HG03439 (cell line): ENCODE results near the gene SLC16A14.
"Not testable (repeated sequence)": the region's sequence is repeated elsewhere in the genome, so short reads cannot be mapped to it uniquely, and the experiment has no call there.

Experiments used
- ATAC-seq: cut with Tn5 transposase; IDR thresholded peaks from one replicate; pipeline ENCODE4 v1.9.1; 2021; ENCODE audit warnings: mild to moderate bottlenecking, moderate library complexity; ENCODE audit not compliant: unreplicated experiment

The SLC16A14 gene

DNA sequence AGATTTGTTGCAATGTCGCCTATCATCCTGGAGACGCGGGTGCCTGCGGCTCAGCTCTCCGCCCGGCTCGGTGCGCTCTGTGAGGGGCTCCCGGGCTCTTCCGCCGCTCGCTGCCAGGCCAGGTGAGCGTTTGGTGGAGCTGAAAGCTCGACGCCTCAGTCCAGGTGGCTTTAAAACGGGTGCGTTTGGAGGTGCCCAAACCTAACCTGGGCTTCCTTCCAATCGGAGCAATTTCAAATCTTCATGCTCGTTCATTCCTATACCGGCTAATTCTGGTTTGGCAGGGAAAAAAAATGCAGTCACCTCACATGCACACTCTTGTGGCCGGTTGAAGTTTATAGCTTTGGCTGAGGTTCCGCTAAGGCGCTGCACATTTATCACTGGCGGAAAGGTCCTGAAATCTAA lies at the start of gene SLC16A14:
SLC16A14 (minus strand) TSS at position 274 of the 405 bp plus-strand sequence. CDS start 9,572 bp downstream, outside the sequence.
- ATAC-seq, result no peak

- ATAC-seq, result no peak
Measured at GRCh38 chr2:230106771-230107170, 38.0 kb upstream of the SLC16A14 start.

- ATAC-seq, result not testable (repeated sequence)
Measured at GRCh38 chr2:230101967-230102366, 33.2 kb upstream of the SLC16A14 start.

DNA sequence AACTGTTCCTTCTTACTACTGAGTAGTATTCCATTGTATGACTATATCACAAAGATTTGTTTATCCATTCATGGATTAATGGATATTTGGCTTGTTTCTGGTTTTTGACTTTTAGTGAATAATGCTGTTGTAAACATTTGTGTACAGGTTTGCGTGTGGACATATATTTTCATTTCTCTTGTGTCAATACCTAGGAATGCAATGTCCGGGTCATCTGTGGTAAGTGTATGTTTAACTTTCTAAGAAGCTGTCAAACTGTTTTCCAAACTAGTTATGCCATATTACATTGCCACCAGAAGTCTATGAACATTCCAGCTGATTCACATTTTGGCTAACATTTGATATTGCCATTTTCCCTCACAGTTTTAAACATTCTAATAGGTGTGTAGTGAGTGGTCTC lies 29.1 kb upstream of the SLC16A14 start:
- no peak for ATAC-seq

DNA sequence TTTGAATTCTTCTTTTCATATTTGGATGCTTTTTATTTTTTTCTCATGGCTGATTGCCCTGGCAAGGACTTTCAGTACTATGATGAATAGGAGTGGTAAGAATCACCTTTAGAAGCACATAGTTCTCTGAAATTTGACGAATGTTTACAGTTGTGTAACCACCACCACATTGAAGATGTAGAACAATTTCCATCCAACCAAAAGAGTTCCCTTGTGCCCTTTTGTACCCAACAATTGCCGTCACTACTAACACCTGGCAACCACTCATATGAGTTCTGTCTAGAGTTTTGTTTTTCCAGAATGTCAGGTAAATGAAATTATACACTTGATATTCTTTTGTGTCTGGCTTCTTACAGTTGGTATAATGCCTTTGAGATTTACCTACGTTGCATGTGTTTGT lies 28.7 kb upstream of the SLC16A14 start:
- no peak for ATAC-seq

- ATAC-seq, result no peak
Measured at GRCh38 chr2:230090967-230091366, 22.2 kb upstream of the SLC16A14 start.

DNA sequence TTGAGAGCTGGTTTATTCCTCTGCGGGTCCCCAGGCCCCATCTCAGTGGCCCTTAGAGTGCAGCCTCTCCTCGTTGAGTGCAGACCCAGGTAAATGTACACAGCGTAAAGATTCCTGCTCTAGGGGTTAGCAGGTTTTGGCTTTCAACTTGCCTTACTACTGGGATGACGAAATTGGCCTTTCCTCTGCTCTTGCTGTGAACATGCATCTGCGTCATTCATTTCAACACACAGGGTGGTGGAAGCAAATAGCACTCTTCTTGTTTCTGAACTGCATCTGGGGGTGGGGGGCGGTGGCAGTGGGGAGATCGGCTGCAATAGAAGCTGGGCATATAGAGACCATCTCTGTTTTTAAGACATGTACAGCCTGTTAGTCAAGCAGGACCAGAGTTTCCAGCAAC lies 16.5 kb upstream of the SLC16A14 start:
- no peak for ATAC-seq

DNA sequence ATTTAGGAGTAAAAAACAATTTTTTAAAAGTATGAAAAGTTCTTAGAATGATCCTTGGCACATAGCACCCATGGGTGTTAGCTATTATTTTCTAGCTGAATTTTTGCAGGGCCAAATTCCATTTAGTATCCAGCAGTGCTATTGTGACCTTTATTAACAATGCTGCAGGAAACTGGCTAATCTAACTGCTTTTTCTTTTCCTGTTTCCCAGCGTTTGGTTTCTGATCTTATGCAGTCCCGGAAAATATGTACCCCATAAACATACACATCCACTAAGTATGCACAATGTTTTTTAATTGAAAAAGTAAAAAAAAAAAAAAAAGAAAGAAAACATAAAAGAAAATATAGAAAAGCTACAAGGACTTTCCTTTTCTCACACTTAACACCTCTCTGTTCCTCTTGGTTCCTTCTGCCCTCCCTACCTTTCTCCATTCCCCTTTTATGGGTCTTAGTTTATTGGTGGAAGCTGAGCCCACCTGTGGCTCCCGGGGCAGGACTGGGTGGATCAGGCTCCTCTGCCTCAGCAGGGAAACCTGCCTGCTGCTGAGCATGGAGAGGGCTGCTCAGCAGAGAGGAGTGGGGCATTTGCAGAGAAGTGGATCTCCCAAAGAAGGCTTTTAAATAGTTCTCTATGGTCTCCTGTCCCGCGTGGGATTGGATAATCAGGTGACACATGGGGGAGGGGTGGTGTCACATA lies 9.3 kb upstream of the SLC16A14 start:
- no peak for ATAC-seq

DNA sequence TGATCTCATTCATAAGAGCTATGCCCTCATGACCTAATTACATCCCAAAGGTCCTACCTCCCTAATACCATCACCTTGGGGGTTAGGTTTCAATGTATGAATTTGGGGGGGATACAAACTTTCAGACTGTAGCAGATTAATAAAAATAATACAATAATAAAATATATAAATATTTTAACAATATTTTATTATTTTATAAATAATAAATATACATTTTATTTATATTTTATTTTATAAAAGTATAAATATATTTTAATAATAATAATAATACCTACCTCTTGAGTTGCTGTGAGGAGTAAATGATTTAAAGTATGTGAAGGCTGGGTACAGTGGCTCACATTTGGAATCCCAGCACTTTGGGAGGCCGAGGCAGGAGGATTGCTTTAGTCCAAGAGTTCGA lies 8.1 kb upstream of the SLC16A14 start:
- no peak for ATAC-seq

- no peak for ATAC-seq
Measured at GRCh38 chr2:230075988-230076631, 7.4 kb upstream of the SLC16A14 start.

GRCh38 chr2:230071421-230071820 lies 2.7 kb upstream of the SLC16A14 start:
- ATAC-seq, result no peak

DNA sequence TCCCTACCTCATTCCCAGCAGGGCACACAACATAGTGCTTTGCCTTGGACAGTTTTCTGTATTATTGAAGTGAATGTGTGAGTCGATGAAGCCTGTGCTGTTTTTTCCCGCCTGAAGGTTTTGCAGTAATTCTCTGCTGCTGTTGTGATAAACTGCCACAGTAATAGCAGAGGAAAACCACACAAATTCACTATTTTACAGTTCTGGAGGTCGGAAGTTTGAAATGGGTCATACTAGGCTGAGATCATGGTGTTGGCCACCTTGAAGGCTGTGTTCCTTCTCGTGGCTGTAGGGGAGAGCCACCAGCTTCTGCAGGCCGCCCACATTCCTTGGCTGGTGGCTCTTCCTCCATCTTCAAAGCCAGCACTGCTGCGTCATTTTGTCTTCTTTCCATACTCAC lies 678 bp upstream of the SLC16A14 start:
- ATAC-seq, result no peak

DNA sequence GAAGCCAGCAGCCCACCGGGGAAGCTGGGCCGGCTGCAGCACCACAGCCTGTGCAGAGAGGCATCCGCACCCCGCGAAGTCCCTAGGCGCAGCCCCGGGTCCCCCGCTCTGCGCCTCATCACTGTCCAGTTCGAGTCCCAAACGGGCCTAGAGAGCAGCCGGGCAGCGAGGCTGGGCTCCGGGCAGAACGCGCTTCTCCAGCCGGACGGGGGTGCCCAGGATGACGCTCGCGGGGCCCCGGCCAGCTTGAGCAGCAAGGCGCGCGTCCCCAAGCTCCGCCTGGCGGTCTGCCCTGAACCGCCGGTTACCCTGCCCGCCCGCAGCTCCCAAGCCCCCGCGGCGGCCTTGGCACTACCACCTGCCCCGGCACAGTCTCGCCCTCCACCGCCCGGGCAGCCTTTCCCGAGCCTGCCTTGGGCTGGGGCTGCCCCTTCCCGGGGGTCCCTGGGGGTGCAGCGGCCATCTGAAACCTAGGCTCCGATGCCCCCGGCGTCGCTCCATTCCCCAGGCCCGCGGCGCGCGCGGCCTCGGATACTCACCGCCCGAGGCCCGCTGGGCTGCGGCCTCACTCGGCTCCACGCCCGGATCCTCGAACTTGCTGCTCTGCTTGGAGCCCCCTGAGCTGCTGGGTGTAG lies 591 bp downstream of the SLC16A14 start:
- peak; percentile 45 for ATAC-seq

- ATAC-seq, result no peak
Measured at GRCh38 chr2:230060672-230061293, 7.9 kb downstream of the SLC16A14 start.

DNA sequence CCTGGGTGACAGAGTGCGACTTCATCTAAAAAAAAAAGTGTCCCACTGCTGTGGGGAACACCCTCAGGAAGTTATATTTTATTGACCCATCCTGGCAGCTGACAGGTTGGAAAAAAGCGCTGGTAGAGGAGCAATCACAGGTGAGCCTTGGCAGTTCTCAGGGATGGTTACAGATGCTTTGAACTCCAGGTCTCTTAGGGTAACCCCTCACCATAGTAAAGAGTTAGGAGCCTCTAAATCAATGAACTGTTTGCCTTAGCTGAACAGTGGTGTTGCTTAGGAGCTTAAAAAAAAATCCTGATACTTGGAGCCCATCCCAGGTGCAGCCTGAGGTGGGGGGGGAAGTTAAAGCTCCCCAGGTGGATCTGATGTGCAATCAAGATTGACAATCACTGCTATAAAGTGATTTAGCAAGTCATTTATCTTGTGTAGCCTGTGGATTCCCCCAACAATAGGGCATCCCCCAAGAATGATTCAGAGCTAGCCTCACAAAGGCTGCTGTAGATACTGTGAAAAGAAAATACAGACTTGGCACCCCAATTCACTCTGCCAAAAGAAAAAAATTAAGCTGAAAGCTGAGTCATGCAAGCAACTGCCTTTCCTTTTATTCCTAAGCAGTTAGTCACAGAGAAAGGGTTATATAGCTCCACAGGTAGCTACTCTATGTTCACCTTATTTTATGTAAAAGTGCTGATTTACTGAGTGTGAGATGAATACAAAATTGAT lies 14.8 kb downstream of the SLC16A14 start:
- ATAC-seq, result no peak

GRCh38 chr2:230052299-230052698 lies 16.4 kb downstream of the SLC16A14 start:
- no peak for ATAC-seq

- no peak for ATAC-seq
Measured at GRCh38 chr2:230050136-230050535, 18.6 kb downstream of the SLC16A14 start.

DNA sequence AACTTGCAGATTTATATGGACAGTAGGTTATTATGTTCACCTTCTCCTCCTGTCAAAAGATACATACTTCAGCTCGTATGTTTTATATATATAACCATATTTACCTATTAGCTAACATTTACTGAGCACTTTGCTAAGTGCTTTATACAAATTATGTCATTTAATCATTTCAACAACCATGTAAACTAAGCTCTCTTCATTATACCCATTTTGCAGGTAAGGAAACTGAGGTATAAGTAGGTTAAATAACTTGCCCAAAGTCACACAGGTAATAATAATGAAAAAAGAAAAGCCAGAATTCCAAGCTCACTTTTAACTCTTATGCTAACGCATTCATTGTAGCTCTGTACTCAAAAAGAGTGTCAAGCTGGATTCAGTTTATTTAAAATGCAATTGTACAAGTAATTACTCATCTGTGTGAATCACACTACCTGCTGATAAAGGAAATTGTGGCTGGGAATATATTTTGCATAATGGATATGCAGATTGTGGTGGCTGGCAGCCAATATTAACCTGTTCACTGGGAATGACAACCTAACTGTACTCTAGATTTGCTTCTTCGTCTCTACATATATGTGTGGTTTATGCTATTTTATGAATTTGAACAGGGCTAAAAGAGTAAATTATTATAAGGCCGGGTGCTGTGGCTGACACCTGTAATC lies 20.6 kb downstream of the SLC16A14 start:
- no peak for ATAC-seq

- ATAC-seq, result no peak
Measured at GRCh38 chr2:230046491-230046890, 22.2 kb downstream of the SLC16A14 start.

DNA sequence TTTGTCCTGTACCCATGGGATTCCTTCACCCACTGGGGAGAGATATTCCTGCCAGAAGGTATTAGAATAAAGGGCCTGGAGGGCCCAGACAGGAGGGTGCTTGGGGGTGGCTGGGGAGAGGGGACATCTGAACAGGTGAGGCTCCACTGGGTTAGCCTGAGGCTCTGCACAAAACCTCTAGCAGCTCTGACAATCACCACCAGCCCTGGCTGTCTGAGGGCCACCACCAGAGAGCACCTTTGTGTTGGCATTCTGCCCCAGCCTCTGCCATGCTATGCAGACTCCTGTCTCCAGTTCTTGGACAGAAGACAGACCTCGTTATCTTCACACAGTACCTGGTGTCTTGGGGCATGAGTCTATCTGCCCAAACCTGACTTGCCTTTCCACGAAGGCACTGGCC lies 25.3 kb downstream of the SLC16A14 start:
- no peak for ATAC-seq

GRCh38 chr2:230043025-230043424 lies 25.7 kb downstream of the SLC16A14 start:
- no peak for ATAC-seq
